Natural killer cell (primary cell): ENCODE data around the gene GPR142. TPM values are rescaled to one million over a fixed set of nuclear protein-coding genes. Genes with fewer than 3 reads are reported as not detected.

Experiments
- ATAC-seq, 3 donors: fragments of 150-1000 bp in 2 of 3; fragments of 200-7000 bp in 1 of 3; cut with Tn5 transposase; 1 replicate in 1 of 3; 2 replicates in 2 of 3; pipeline ENCODE4 v1.10.0; 2021; ENCODE audit warnings: mild to moderate bottlenecking in 2 of 3, moderate library complexity in 2 of 3
- DNase-seq, 2 donors: peaks; one replicate each; pipeline versions ENCODE4 v3.0.0 to v3.0.0-alpha.2; 2013 to 2021; ENCODE audit warnings: mixed read lengths in 1 of 2
- H3K27ac ChIP-seq: one replicate; pipeline ENCODE4 v1.5.1; 2013; ENCODE audit warnings: mild to moderate bottlenecking, low read length
- H3K27me3 ChIP-seq: one replicate; pipeline ENCODE4 v1.6.1; 2013; ENCODE audit warnings: low read length; ENCODE audit not compliant: control insufficient read depth, insufficient read depth
- H3K36me3 ChIP-seq: one replicate; pipeline ENCODE4 v1.6.1; 2013; ENCODE audit warnings: low read length; ENCODE audit not compliant: control insufficient read depth, insufficient read depth
- H3K4me1 ChIP-seq: one replicate; pipeline ENCODE4 v1.6.1; 2013; ENCODE audit warnings: low read length; ENCODE audit not compliant: control insufficient read depth, insufficient read depth
- H3K4me3 ChIP-seq: one replicate; pipeline ENCODE4 v1.5.1; 2013; ENCODE audit warnings: low read length
- H3K9me3 ChIP-seq: one replicate; pipeline ENCODE4 v1.6.1; 2013; ENCODE audit warnings: low read length; ENCODE audit not compliant: control insufficient read depth, insufficient read depth
- H3K27ac Mint-ChIP-seq, 2 donors: one replicate each; pipeline ENCODE4 v1.8.0; 2022; ENCODE audit warnings: mild to moderate bottlenecking in 2 of 2, mixed read lengths in 2 of 2, moderate library complexity in 1 of 2
- H3K27me3 Mint-ChIP-seq, 2 donors: one replicate each; pipeline ENCODE4 v1.8.0; 2022; ENCODE audit warnings: low read depth in 2 of 2, mixed read lengths in 2 of 2
- H3K36me3 Mint-ChIP-seq: one replicate; pipeline ENCODE4 v1.8.0; 2022; ENCODE audit warnings: mixed read lengths
- H3K4me1 Mint-ChIP-seq, 2 donors: one replicate each; pipeline ENCODE4 v1.8.0; 2022; ENCODE audit warnings: mixed read lengths in 2 of 2
- H3K4me3 Mint-ChIP-seq: one replicate; pipeline ENCODE4 v1.8.0; 2022; ENCODE audit warnings: mild to moderate bottlenecking, moderate library complexity, mixed read lengths
- H3K9me3 Mint-ChIP-seq, 2 donors: one replicate each; pipeline ENCODE4 v1.8.0; 2022; ENCODE audit warnings: mixed read lengths in 2 of 2
- CTCF ChIP-seq: fragments of 200-600 bp; IDR thresholded peaks from one replicate; pipeline ENCODE4 v1.8.0; 2022; ENCODE audit warnings: antibody characterized with exemption
- WGBS: methylation state at CpG from one replicate; pipeline ENCODE4 v1.1.7; 2013; ENCODE audit warnings: missing lambda C conversion rate; ENCODE audit not compliant: insufficient coverage; 5-methylcytosine and 5-hydroxymethylcytosine counted together
- intact Hi-C: fragments of 100-400 bp; cut with micrococcal nuclease; formaldehyde crosslinking; loops from one replicate; pipeline ENCODE4 v1.14.2; 2022
- total RNA-seq, 4 donors: library from RNA; stranded (reverse); fragments of 120-200 nt in 1 of 4; gene quantifications; one replicate each; pipeline versions ENCODE4 v1.2.3 to v1.2.4, GENCODE V29; 2013 to 2022

The GPR142 gene
- total RNA-seq, 3 donors from 2014 or later (not counting 1 experiment from before 2014, with no cell fraction given), result not detected

- no peaks in the 10 kb centered on the region for H3K36me3 Mint-ChIP-seq
These were observed 26.8 kb upstream of the GPR142 start for GRCh38 chr17:74340470-74341023.

GRCh38 chr17:74342224-74342623, 25.1 kb upstream of the GPR142 start:
- Histone ChIP-seq H3K27me3 (no peaks in the 10 kb centered on the region), H3K4me1 (no peaks in the 10 kb centered on the region), H3K9me3 (no peaks in the 10 kb centered on the region), H3K4me3 (no peak overlapping the region), H3K36me3 (no peaks in the 10 kb centered on the region), H3K27ac (no peak overlapping the region)
- no peaks in the 10 kb centered on the region for H3K9me3 Mint-ChIP-seq
- no peak for ATAC-seq
- no peak overlapping the region for H3K27ac Mint-ChIP-seq
- DNase-seq, result no peak
- WGBS, result 86% methylated on average over 10 of the region's 10 CpGs
- H3K27me3 Mint-ChIP-seq, result peaks cover 0 to 4% of the 10 kb centered on the region in 2 donors
- H3K4me1 Mint-ChIP-seq, result no peaks in the 10 kb centered on the region
- H3K36me3 Mint-ChIP-seq, result no peaks in the 10 kb centered on the region
- intact Hi-C loops, result no loop called here
- TF ChIP-seq CTCF, result no peak
- H3K4me3 Mint-ChIP-seq, result no peak overlapping the region

More at GRCh38 chr17:74340470-74341023, 26.8 kb upstream of the GPR142 start:
- Histone ChIP-seq H3K27ac (no peak overlapping the region), H3K27me3 (no peaks in the 10 kb centered on the region), H3K4me1 (no peaks in the 10 kb centered on the region), H3K9me3 (no peaks in the 10 kb centered on the region), H3K36me3 (no peaks in the 10 kb centered on the region), H3K4me3 (no peak overlapping the region)
- Mint-ChIP-seq H3K27ac (no peak overlapping the region), H3K4me3 (no peak overlapping the region), H3K9me3 (no peaks in the 10 kb centered on the region), H3K27me3 (peaks cover 0 to 4% of the 10 kb centered on the region in 2 donors), H3K4me1 (no peaks in the 10 kb centered on the region)
- ATAC-seq, result no peak
- WGBS, result 66% methylated on average over 13 of the region's 13 CpGs
- TF ChIP-seq CTCF, result no peak
- intact Hi-C loops, result no loop called here
- no peak for DNase-seq

GRCh38 chr17:74343121-74343520, 24.2 kb upstream of the GPR142 start:
- H3K9me3 ChIP-seq, result no peaks in the 10 kb centered on the region
- ATAC-seq (no peak), DNase-seq (no peak)
- no peaks in the 10 kb centered on the region for H3K36me3 ChIP-seq
- WGBS, result 88% methylated on average over 6 of the region's 8 CpGs
- no peaks in the 10 kb centered on the region for H3K4me1 ChIP-seq
- no peak overlapping the region for H3K27ac ChIP-seq
- H3K27me3 Mint-ChIP-seq, result no peaks in the 10 kb centered on the region
- intact Hi-C loops, result no loop called here
- H3K9me3 Mint-ChIP-seq, result no peaks in the 10 kb centered on the region
- H3K27ac Mint-ChIP-seq, result no peak overlapping the region
- H3K4me1 Mint-ChIP-seq, result no peaks in the 10 kb centered on the region
- H3K4me3 ChIP-seq, result no peak overlapping the region
- no peak overlapping the region for H3K4me3 Mint-ChIP-seq
- no peaks in the 10 kb centered on the region for H3K27me3 ChIP-seq
- H3K36me3 Mint-ChIP-seq, result no peaks in the 10 kb centered on the region
- TF ChIP-seq CTCF, result no peak
